ENCODE results near the gene CCNG2.

GRCh38 chr4:77202491-77202890 lies 45.5 kb downstream of the CCNG2 start:
- TF ChIP-seq CTCF (IDR thresholded peaks at IDR 0.05) (no peak), POLR2A (IDR thresholded peaks at IDR 0.05) (no peak)

All from thyroid gland (tissue), 4 donors.